ENCODE results near the gene PROZ. TPM values are rescaled to one million over a fixed set of nuclear protein-coding genes. Genes with fewer than 3 reads are reported as not detected.

PROZ gene
- total and polyA plus RNA-seq, 9 of the 15 experiments (the other 6 are each of a cell fraction or from before 2014, with no cell fraction given): not detected

GRCh38 chr13:113121183-113121927 lies 37.1 kb upstream of the PROZ start (continued):
- TF ChIP-seq CHD7 (IDR thresholded peaks at IDR 0.05; ENCODE audit: low read depth, low read length) (no peak), ZNF407 (IDR thresholded peaks at IDR 0.05; ENCODE audit: low read depth) (no peak), ELF4 (CRISPR knock-in tag; IDR thresholded peaks at IDR 0.05) (no peak), ZC3H11A (IDR thresholded peaks at IDR 0.05; ENCODE audit: low read depth, low read length) (no peak), ZNF239 (CRISPR knock-in tag; IDR thresholded peaks at IDR 0.05) (no peak), NELFE (IDR thresholded peaks at IDR 0.05; ENCODE audit: insufficient read depth, insufficient read length) (no peak)

Measured in K562 (cell line).